ENCODE measurements around the gene ROR2. TPM values are rescaled to one million over a fixed set of nuclear protein-coding genes. Genes with fewer than 3 reads are reported as not detected.

ROR2 gene
- total RNA-seq, 1 donor from 2014 or later, result 0.87 TPM

DNA sequence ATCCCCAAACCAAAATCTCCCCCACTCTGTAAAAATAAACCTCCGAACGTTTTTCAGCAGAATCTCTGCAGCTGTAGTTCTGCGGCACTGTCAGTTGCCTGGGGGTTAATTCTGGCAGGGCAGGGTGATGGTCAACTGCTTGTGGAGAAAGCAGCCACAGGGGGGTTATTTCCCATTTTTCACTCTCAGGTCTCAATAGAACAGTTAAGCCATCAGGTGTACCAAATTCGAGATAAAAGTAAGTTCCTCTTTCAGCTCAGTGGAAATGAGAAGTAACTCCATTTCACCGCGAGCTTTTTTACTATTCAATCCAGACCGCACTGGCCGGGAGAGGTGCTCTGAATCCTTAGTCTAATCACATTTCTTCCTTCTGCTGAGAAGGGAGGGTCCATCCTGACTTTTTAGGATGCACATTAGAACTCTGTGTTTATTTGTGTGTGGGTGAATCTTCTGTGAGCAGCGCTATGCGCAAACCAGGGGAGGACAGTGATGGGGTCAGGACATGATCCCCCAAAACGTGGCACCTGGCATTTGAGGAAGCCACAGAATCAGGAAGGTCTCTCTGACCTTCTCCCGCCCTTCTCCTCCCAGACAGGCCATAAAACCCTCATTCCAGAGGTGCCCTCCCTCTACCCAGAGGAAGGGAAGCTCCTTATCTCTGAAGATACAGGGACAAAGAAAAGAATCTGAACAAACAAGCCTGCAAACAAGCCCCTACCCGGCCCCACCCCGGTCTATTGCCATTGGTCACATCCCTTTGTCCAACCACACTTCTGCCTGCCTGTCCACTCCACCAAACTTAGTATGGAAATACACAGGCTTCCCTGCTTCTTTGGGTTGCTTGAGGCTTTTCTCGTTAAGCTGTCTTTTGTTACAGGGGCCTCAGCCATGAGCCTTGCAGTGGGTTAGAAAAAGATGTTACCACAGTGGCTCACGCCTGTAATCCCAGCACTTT lies 229.0 kb downstream of the ROR2 start:
- DNase-seq (no peak), ATAC-seq (no peak)
- intact Hi-C loops (cut with micrococcal nuclease), result no loop called here

DNA sequence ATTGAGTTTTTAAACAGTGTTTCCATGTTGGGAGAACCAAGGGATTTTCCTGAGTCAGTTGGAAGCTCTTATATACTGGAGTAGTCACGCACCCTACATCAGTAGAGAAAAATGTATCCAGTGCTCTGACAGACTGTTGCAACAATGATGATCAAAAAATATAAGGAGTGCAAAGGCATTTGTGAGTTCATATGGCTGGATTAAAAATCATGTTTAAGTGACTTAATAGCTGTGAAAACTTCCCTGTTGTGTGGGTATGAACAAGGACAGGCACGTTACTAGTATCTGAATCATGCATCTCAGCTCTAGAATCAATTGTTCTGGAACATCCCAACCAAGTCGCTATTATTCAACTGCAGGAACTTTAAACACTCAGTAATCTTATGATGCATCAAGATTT lies 229.7 kb downstream of the ROR2 start:
- ATAC-seq (no peak), DNase-seq (no peak)
- intact Hi-C loops (cut with micrococcal nuclease), result no loop called here

- DNase-seq (no peak), ATAC-seq (no peak)
- intact Hi-C loops (cut with micrococcal nuclease), result no loop called here
Observed at GRCh38 chr9:91718071-91718470, 232.0 kb downstream of the ROR2 start.

DNA sequence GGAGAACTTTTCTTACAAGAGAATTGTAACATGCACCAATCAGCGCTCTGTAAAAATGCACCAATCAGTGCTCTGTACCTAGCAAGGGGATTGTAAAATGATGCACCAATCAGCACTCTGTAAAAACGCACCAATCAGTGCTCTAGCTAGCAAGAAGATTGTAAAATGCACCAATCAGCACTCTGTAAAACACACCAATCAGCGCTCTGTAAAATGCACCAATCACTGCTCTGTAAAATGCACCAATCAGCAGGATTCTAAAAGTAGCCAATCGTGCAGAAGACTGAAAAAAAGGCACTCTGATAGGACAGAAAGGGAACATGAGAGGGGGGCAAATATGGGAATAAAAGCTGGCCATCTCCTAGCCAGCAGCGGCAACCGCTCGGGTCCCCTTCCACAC lies 233.2 kb downstream of the ROR2 start:
- DNase-seq, result no peak
- no peak for ATAC-seq
- intact Hi-C loops (cut with micrococcal nuclease), result no loop called here

DNA sequence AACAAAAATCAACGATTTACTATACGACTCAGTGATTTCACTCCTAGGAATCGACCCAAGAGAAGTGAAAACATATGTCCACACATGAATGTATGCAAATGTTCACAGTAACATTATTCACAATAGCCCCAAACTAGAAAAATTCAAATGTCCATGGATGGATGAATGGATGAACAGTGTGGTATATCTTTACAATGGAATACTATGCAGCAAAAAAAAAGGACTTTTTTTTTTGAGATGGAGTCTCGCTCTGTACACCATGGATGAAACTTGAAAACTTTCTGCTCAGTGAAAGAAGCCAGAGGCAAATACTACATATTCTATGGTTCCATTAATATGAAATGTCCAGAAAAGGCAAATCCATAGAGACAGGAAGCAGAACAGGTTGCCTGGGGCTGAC lies 233.8 kb downstream of the ROR2 start:
- DNase-seq (no peak), ATAC-seq (no peak)
- intact Hi-C loops (cut with micrococcal nuclease), result no loop called here

- intact Hi-C loops (cut with micrococcal nuclease), result no loop called here
- ATAC-seq (no peak), DNase-seq (no peak)
Observed at GRCh38 chr9:91714874-91715615, 235.0 kb downstream of the ROR2 start.

DNA sequence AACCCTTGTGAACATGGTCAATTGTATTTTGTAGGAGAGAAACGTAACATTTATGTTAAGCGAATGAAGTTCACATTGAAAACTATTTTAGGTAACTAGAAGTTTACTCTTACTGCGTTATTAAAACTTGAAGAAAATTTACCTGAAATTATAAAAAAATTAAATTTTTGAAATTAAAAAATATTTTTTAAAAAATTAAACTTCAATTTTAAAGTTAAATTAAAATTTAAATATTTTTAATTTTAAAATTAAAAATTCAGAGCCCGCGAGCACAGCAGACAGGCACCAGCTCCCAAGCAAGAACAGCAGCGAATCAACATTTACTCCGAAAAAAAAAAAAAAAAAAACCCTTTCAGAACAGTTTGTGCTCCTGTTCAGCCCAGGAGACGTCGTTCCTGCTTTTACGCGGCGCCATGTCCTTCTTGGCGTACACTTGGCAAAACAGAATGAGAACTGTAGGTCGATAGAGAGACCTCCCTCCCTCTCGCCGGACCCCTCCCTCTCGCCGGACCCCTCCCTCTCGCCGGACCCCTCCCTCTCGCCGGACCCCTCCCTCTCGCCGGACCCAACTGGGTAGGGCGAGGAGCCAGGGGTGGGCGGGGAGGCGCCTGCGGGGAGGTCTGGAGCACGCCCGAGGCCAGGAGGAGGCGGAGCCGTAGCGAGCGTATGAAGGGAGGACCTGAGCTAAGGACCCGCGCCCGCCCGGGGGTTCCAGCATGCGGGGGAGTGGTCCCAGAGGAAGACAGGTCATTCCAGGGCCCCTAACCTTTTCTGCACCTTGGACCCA lies 235.8 kb downstream of the ROR2 start:
- DNase-seq (peak; percentile 70), ATAC-seq (peak; percentile 75)
- intact Hi-C loops (cut with micrococcal nuclease), result no loop called here

GRCh38 chr9:91712811-91713210 lies 237.2 kb downstream of the ROR2 start:
- DNase-seq, result no peak
- intact Hi-C loops (cut with micrococcal nuclease), result no loop called here

DNA sequence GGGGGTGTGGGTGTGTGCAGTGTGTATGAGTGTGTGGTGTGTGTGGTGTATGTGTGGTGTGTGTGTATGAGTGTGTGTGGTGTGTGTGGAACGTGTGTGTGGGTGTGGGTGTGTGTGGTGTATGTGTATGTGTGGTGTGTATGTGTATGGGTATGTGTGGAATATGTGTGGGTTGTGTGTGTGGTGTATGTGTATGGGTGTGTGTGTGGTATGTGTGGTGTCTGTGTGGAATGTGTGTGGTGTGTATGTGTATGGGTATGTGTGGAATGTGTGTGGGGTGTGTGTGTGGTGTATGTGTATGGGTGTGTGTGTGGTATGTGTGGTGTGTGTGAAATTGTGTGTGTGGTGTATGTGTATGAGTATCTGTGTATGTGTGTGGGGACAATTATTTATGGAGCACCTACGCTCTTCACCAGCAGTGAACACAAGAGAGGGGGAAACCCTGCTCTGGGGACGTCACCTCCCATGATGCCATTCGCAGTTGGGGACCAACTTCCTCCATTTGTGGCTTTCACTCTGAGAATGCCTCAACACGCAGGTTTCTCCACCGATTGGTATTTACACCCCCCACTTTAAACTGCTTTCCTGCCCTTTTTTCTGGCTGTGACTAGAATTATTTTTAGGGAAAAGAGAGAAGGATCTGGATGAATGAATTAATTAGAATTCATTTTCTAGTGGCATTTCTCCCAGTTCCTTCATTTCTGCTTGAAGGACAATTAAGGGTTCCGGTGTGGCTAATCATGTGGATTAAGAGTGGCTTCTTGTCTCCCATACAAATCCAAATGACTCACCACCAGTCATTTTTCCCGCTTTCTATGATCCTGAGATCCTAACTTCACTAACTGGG lies 238.1 kb downstream of the ROR2 start:
- DNase-seq (no peak), ATAC-seq (no peak)
- intact Hi-C loops (cut with micrococcal nuclease), result no loop called here

More at GRCh38 chr9:91712811-91713210, 237.2 kb downstream of the ROR2 start:
- no peak for ATAC-seq

GRCh38 chr9:91710158-91710557 lies 239.9 kb downstream of the ROR2 start:
- DNase-seq, result no peak
- ATAC-seq, result no peak
- intact Hi-C loops (cut with micrococcal nuclease), result no loop called here

- intact Hi-C loops (cut with micrococcal nuclease), result no loop called here
- ATAC-seq, result no peak
Observed at GRCh38 chr9:91705386-91705785, 244.6 kb downstream of the ROR2 start.

DNA sequence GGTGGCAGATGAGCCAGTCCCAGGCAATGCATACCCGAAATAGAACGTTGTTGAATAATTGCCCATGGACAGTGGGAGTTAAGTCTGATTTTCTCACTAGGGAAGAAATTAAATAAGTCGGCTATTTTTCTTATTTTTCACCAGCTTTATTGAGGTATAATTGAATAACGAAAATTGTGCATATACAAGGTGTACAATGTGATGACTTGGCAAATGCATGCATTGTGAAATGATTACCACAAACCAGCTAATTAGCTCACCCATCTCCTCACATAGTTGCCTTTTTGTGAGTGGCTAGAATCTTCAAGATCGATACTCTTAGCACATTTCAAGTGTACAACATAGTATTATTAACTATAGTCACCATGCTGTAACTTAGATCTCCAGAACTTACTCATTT lies 249.6 kb downstream of the ROR2 start:
- ATAC-seq, result no peak
- DNase-seq, result no peak
- intact Hi-C loops (cut with micrococcal nuclease), result no loop called here

More at GRCh38 chr9:91705386-91705785, 244.6 kb downstream of the ROR2 start:
- no peak for DNase-seq

DNA sequence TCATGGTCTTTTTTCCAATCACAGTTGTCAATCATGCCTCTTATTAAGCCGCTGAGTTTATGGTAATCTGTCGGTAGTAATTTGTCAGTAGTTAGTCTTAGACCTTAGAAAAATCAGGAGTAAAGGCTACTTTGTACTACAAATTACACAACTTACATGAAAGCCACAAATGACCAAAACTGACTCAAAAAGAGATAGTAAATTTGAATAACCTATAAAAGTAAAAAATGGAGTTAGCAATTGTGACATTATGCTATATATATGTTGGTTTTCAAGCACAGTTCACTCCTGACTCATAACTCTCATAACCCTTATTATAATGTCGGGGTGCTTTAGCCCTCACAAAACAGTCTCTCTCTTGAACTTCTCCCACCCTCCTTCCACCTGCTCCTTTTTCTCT lies 251.8 kb downstream of the ROR2 start:
- ATAC-seq, result no peak
- intact Hi-C loops (cut with micrococcal nuclease), result no loop called here
- no peak for DNase-seq

DNA sequence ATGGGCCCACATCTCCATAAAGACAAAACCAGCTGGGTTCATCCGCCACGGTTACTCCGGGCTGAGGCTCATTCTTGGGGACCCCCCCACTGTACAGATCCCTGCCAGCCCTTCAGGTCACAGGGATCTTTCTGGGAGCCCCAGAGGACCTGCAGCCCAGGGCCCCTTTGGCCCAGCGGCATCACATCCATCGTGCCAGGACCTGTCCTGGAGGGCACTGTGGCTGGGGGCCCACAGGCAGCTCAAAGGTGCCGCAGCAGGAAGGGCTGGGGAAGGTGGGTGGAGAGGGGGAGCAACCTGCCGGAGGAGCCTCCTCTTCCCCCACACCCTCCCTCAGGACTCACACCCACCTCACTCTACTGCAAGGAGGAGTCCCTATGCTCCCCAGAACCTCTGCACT lies 252.8 kb downstream of the ROR2 start:
- DNase-seq (no peak), ATAC-seq (no peak)
- intact Hi-C loops (cut with micrococcal nuclease), result no loop called here

GRCh38 chr9:91694081-91694870 lies 255.8 kb downstream of the ROR2 start:
- ATAC-seq, result no peak
- intact Hi-C loops (cut with micrococcal nuclease), result no loop called here
- no peak for DNase-seq

DNA sequence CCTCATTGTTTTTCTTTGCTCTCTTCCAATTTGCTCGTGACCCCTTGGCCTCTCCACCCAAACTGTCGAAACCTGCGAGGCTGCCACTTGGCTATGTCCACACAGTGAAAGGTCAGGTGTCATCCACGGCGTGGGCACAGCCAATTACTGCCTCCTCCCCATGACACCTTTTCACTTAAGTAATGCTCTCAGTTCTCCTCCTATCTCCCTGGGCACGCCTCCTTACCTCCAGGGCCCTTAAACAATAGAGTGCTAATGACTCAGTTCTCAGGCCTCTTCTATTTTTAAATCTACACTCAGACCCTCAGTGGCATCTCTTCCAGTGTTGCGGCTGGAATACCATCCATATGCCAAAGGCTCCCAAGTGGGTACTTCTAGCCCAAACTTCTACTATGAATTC lies 256.8 kb downstream of the ROR2 start:
- ATAC-seq (peak; percentile 36), DNase-seq (no peak)
- intact Hi-C loops (cut with micrococcal nuclease), result no loop called here

DNA sequence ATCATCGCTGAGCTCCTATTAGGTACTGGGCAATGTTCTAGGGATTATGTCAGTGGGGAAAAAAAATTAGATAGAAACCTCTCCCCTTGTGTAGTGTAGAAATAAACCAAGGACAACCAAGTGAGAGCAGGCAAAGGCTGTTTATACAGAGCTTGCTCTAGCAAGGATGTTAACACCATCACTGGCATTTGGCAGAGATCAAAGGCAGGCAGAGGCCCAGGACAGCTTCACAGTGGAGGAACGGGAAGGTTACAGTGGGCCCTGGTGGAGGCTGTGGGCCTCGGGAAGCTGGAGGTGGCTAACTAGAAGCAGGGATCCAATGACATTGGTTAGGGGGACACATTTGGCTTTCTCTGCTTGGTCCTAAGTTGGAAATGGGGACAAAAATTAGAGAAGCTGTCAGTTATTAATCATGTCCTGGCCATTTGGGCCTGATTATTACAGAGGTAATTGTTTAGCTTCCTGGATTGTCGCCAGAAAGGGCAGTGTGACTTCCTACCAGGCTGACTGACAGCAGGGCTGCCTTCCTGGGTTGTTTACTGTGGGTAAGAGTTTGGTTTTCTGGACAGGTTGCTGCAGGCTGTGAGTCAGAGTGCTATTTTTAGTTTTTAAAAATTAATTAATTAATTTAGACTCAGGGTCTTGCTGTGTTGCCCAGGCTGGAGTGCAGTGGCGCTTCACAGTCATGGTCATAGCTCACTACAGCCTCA lies 259.3 kb downstream of the ROR2 start:
- intact Hi-C loops (cut with micrococcal nuclease), result no loop called here
- DNase-seq (no peak), ATAC-seq (peak; percentile 46)
